HG03108 (cell line): ENCODE results near the gene COL4A3.

Experiments
- ATAC-seq: cut with Tn5 transposase; IDR thresholded peaks from one replicate; pipeline ENCODE4 v1.9.1; 2021; ENCODE audit warnings: moderate library complexity; ENCODE audit not compliant: unreplicated experiment

Gene COL4A3

DNA sequence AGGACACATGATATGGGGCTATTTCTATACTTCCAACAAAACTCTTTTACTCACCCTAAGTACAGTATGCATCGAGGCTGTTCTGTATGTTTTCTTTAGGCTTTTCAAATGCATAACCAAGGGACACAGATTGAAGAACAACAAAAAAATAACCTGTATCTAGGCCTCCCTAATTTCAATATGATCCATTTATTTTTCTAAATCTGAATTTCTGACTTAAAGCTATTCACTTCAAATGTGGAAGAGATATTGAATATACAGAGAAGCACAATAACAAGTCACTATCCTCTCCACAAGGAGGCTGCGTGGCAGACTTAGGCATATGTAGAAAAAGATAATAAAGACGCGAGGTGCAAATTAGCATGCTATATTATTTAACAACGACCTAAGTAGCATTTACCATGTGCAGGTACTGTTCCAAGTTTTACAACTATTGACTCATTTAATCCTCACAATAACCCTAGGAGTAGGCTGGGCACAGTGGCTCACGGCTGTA lies 121.4 kb downstream of the COL4A3 start:
- ATAC-seq: no peak

DNA sequence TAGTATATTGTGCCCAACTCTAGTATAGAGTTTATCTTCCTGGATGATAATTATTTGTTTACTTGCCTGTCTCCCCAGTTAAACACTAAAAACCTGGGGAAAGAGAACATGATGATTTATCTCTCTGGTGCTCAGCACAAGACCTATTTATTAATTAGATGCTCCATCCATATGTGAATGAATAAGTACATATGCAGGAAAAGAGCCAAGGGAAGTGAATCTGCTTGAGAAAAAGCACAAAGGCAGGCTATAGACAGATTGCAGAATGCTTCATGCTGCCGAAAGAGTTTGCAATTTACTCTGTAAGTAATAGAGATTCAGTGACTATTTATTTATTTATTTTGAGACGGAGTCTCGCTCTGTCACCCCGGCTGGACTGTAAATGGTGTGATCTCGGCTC lies 123.3 kb downstream of the COL4A3 start:
- ATAC-seq: no peak

DNA sequence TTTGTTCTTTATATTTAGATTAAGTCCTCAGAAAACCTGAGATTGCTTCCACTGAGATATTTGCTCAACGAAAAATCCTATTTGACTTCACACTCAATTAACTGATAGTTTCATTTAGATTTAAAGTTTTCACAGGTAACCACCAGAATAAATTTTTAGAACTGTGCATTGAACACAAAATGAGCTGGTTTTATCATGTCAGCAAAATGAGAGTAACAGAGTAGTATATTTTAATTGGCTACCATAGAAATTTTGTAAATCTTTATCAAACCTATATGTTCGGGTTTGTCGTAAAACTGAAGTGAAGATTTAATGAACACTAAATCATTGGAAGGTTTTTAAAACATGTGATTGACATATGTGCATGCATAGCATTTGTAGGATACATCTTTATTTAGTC lies 127.9 kb downstream of the COL4A3 start:
- ATAC-seq: no peak

DNA sequence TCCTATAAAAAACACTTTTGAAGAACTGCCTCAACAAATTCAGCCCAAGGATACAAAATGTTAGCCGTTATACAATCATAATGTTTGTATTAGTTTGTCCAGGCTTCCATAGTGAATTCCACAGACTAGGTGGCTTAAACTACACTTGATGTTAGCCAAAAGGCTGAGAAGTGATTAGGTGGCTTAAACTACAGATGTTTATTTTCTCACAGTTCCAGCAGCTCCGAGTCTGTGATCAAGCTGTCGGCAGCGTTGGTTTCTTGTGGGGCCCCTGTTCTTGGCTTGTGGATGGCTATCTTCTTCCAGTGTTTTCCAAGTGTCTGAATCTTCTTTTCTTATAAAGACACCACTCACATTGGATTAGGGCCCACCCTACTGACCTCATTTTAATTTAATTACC lies 129.1 kb downstream of the COL4A3 start:
- no peak for ATAC-seq

DNA sequence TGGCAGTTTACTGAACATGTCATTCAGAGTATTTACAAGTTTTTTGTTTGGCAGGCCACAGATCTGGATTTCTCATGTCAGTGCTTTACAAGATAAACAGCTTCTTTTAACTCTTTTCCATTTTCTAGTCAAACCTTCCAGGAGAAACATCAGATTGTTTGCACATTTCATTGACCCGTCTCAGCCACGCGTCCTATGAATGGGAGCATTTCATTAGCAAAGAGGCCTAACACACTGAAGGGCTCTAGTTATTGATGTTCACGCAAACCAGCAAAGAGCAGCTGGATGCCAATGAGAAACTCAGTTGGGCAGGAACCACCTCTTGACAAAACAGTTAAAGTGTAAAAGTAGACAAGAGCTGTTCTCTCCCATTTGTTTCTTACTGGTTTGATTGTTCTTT lies 131.4 kb downstream of the COL4A3 start:
- no peak for ATAC-seq

DNA sequence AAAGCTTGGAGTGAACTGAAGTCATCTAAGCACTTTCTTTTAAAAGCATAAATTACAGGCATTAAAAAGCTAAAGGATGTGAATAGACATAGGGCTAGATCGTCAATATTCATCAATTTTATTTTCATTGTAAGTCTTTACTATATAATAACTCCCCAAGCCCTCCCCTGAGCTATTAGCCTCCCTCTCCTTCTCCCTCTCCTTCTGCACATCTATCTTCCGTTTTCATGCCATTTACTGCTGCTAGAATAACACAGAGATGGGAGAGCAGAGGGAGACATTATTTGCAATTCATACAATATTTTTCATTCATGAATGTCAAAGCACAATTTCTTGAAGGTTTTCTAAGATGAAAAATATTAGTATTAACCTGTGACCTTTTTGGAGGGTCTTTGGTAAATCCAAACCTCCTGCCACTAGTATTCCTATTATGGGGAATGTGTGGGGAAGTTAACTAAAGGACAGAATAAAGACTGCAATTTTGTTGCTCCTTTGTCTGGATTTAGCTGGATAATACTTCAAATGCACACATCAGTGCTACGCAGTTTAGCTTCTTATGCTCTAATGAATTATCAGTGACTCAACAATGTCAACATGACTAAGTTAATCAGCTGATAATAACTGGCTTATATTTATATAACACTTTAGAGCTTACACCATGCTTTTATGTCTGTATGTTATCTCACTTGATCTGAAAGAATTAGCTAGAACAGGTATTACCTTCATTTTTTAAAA lies 132.4 kb downstream of the COL4A3 start:
- no peak for ATAC-seq

DNA sequence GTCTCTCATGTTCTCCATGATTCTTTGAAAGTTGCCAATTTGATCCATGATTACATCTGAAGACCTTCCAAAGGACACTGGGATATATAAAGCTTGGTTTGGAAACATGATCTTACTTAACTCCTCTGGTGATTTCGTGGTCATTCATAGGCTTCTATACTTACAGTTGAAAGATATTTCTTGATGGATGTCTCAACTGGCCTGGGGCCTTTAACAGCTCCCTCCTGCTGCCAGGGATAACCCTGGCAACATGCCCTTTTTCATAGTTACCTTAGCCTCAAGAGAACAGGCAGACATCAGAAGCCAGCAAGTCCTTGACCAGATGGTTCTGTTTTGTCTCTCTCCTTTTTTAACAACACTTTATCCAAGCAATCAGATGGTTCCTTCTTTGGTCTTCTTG lies 137.1 kb downstream of the COL4A3 start:
- ATAC-seq: no peak

DNA sequence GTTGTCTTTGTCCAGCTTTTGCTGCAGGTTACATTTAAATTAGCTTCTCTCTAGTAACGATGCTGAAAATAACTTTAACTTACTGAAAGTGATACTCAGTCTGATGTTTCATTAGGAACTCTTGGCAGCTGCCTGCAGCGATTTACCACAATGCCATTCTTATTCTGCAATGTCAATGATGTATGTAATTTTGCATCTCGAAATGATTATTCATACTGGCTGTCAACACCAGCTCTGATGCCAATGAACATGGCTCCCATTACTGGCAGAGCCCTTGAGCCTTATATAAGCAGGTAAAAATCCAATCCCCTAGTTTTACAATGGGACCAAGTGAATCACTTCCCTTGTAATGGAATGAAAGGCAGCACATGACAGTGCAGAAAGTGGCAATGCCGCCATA lies 144.4 kb downstream of the COL4A3 start:
- no peak for ATAC-seq

DNA sequence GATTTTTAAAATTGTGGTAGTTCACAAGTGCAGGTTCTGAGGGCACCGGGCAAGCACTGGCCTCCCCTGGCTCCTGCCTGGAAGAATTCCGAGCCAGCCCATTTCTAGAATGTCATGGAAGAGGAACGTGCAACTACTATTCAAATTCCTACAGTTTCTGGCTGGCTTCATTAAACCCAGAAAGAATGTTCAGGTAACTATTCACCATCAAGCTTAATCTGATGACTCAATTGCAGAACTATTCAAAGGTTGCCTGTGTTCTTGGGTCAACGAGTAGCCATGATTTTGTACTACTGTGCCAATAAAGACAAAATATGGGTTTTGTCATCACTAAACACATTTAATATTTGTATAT lies 146.3 kb downstream of the COL4A3 start:
- no peak for ATAC-seq

DNA sequence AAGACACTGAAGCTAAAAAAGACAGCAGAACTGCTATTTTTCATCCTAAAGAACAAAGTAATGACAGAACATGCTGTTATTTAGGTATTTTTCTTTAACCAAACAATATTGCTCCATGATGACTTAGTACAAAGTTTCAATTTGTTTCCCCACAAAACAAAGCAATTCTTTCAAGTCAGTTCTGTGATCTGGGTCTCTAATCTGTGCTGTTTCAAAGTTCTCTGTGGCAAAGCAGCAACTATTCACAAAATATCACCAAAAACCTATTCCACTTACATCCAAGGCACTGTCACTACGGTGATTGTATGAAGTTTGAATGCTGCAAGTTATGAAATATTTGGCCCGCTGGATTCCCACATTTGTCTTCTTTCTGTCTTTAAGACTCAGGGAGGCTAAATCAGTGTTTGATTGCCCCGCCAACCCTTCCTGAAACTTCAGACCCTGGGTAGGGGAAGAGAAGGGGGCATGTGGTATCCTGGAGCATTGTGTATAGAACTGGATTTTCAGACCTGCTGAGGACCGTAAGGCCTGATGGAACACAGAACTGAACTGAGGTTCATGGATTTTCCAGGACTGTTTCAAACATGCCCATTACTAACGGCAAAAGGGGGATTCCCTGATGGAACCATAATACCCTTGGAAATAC lies 147.6 kb downstream of the COL4A3 start:
- ATAC-seq: no peak

DNA sequence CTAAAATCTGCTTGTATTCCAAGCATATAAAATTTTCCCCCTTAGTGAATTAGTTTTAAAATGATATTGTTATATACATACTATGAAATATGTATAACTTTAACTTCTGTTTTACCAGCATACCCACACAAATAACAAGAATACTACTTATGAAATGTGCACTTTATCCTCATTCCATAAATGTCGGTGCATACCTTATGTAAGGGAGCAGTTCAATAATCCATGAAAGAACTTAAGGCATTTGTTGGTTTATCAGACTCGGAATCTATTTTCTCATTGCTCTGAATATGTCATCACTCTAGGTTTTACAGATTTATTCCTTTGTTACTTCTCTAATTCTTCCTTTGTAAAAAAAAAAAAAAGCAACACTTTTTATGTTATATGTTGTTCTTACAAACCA lies 148.2 kb downstream of the COL4A3 start:
- no peak for ATAC-seq

DNA sequence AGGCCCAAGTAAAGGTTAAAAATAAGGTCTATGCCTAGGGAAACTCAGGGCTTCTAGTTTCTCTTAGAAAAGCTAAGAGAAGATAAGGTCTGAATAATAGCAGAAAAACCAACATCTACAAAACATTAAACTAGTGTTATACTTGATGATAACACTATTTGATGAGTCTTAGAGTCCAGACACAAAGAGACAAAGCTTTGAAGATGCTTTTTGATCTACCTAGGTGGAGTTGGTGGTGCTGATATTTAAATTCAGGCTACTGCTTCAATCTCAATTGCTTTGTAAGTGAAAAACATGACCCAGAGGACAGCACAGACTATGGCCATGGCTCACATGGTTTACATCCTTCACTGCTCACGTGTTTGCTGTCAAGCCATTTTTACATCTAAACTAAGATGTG lies 148.9 kb downstream of the COL4A3 start:
- no peak for ATAC-seq

DNA sequence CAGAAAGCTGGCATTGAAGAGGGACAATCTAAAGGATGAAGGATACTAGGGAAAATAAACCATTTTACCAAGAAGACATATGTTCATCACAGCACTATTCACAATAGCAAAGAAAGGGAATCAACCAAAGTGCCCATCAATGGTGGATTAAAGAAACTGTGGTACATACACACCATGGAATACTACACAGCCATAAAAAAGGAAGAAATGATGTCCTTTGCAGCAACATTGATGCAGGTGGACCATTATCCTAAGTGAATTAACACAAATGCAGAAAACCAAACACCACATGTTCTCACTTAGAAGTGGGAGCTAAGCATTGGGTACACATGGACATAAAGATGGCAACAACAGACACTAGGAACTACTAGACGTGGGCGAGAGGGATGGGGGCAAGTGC lies 153.4 kb downstream of the COL4A3 start:
- ATAC-seq: no peak

DNA sequence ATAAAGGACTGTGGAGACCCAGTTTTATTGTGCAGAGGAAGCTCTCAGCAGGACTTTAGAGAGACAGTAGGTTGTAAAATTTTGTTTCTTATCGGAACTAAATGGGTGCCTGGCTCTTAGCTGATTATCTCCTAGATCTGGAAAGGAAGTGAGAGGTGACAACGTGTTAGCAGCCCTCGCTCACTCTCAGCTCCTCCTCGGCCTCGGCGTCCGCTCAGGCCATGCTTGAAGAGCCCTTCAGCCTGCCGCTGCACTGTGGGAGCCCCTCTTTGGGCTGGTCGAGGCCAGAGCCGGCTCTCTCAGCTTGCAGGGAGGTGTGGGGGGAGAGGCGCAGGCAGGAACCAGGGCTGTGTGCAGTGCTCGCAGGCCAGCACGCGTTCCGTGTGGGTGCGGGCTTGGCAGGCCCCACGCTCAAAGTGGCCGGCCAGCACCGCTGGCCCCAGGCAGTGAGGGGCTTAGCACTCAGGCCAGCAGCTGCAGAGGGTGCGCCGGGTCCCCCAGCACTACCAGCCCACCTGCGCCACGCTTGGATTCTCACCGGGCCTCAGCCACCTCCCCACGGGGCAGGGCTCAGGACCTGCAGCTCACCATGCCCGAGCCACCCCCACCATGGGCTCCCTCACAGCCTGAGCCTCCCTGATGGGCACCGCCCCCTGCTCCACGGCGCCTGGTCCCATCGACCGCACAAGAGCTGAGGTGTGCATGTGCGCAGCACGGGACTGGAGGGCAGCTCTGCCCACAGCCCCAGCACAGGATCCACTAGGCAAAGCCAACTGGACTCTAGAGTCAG lies 156.1 kb downstream of the COL4A3 start:
- no peak for ATAC-seq

DNA sequence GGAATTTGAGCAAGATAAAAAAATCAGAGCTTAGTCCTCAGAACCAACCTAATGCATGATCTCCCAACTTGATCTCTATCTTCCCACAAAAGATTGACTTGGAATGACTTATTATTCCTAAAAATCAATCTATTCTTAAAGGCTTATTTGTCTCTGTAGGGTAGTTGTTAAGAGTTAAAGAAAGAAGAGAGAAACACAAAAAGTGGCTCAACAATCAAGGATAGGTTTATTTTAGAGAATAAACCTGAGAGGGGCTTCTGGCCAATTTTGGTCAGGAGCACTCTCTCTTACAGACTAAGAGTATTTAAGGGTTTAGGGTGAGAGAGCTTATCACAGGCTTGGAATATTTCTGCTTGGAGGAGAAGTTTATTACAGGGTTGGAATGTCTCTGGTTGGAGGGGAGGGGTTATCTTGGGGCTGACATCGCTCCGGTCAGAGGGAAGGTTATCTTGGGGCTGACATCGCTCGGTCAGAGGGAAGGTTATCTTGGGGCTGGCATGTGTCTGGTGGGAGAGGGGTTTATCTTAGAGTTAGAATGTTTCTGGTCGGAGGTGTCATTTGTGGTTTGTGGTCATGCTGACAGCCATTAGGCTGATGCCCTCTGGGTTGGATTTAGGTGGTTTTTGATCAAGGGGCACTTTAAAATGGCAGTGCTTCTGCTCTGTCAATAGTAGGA lies 158.2 kb downstream of the COL4A3 start:
- ATAC-seq: no peak

DNA sequence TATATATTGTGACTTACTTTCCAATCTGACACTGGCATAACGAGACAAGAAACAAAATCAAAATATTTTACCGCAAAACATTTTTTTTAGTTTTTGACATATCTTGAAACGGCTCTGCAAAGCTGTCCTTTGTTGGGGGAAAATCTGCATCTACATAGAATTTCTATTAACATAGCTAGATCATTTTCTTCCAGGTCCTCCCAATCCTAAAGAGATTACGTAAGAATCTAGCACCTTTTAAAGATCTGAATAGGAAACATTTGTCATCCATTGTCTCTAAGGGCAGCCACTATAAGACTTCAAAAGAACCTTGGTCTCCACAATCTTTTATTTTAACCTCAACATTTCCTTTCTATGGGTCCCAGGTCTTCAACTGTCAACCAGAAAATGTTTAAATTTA lies 159.4 kb downstream of the COL4A3 start:
- ATAC-seq: no peak

DNA sequence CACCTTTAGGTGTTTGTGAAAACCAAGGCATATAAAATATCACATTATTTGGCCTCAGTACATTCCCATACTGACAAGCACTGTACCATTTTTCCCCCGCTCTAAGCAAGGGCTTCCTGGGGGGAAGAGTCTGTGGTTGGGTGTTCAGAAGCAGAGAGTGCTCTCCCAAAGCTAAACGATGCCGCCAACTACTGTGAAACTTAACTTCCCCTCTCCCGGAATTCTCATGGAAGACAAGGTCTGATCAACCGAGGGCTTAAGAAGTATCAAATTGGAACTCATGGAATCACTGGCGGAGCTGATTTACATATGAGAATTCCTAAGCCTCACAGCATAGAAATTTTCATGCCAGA lies 160.2 kb downstream of the COL4A3 start:
- ATAC-seq: no peak

DNA sequence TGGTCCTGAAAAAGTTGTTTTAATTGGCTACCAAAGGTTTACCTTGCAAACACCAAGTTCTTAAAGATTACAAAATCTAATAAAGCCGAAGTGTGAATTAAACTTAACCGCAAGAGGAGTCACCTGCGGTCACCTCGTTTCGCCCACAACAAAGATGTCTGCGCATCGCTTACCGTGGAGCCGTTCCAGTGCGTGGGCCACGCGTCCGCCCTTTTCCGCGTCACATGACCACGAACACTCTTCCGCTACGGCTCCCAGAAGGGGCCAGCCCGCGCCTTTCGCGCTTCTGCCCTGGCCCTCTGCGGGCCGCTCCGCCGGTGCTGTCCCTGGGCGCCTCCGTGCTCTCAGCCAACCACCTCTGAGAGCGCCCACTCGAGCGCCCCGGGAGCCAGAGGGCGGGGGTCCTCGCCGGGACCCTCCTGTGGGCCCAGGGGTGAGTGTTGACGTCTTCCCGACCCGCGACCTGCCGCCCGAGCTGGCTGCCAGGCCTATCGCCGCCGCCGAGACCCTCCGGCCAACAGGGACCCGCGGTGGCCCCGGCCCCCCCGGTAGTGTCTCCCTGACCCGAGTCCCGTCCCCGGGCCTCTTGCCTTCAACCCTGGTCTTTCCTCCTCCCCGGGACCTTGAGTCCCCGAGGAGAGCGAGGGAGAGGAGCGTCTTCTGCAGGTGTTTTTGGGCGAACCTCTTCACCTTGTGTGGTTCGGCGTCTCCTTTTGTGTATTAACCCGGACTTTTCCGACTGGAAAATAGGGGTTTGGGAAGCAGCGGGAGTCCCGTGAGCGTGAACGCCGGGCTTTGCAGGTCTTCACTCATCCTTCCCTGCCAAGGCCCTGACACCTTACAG lies 160.8 kb downstream of the COL4A3 start, which contains the start of gene MFF:
Gene MFF (plus strand): TSS at position 257 of the 844 bp plus-strand sequence. CDS start 5,415 bp downstream, outside the sequence.
- peak; percentile 96 for ATAC-seq

DNA sequence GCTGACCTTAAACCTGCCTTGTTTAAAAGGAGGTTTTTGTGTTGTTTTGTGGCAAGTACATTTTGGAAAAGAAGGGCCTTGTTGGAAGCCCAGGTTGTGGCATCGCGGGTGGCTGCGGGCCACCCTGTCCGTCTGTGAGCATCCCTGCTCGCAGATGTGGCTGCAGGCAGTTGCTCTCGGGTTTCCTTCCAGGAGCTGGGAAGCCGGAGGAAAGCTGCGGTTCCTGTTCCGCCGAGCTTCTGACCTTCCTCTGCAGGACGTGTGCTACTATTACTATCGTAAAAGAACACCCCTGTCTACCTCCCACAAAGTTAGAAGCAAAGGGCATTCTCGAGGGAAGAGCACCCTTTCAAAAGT lies 161.4 kb downstream of the COL4A3 start:
- no peak for ATAC-seq

DNA sequence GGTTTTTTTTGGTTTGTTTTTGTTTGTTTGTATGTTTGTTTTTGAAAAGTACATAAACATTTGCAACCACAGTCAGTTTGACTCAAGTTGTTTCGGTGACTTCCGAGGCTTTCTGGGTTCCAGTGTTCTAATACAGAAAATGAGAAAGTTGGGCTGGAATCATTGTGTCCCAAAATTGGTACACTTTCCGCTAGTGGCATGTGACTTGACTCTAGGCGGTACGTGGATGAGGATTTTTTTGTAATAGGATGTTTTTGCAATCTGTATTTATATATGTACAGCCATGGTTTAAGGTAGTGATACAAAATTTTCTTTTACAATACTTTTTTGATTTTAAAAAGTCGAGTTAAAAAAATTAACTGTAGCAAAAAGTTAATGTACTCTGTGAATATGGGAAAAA lies 162.4 kb downstream of the COL4A3 start:
- no peak for ATAC-seq

DNA sequence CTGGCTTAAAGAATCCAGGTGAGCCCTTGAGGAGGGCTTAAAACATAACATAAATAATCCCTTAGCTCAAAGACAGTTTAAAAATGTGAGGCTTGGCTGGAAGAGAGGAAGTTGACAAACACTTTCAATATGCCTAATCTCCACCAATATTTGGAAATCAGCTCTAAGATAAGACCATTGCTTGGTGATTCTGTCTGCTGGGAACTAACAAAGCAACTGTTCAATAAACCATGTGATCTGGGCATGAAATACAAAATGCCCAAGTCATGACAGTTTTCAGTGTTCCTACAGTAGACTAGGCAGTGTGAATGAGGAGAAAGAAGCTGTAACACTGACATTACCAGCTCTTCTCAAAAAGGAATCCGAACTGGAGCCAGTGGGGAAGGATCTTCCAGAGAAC lies 171.3 kb downstream of the COL4A3 start:
- no peak for ATAC-seq
